ENCODE results near the gene MDK. TPM values are rescaled to one million over a fixed set of nuclear protein-coding genes. Genes with fewer than 3 reads are reported as not detected.
A peak's percentile ranks its signal among the peaks of the same experiment; 100 is the strongest.

Gene MDK, protein sequence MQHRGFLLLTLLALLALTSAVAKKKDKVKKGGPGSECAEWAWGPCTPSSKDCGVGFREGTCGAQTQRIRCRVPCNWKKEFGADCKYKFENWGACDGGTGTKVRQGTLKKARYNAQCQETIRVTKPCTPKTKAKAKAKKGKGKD
- total RNA-seq (2014; rRNA removed; shearing (Covaris generic)) = 388 and 438 TPM in 2 replicates
- polyA plus RNA-seq (2016; fragmentation: Nextera tagmentation; extraction: Ambion mirVana) = 451 and 477 TPM in 2 replicates
- long read RNA-seq, transcript MDK-202 (5 exons, 951 nt) = minor isoform, 8 of 237 reads
- long read RNA-seq, transcript MDK-203 (5 exons, 828 nt) = major isoform, 156 of 237 reads
- long read RNA-seq, transcript MDK-205 (5 exons, 1,166 nt) = minor isoform, 14 of 237 reads
- long read RNA-seq, transcript MDK-206 (4 exons, 1,026 nt) = minor isoform, 40 of 237 reads
- long read RNA-seq, partial matches to known transcripts = 6 of 237 reads
- long read RNA-seq, other reads (novel, unspliced or antisense) = 12 of 237 reads

DNA sequence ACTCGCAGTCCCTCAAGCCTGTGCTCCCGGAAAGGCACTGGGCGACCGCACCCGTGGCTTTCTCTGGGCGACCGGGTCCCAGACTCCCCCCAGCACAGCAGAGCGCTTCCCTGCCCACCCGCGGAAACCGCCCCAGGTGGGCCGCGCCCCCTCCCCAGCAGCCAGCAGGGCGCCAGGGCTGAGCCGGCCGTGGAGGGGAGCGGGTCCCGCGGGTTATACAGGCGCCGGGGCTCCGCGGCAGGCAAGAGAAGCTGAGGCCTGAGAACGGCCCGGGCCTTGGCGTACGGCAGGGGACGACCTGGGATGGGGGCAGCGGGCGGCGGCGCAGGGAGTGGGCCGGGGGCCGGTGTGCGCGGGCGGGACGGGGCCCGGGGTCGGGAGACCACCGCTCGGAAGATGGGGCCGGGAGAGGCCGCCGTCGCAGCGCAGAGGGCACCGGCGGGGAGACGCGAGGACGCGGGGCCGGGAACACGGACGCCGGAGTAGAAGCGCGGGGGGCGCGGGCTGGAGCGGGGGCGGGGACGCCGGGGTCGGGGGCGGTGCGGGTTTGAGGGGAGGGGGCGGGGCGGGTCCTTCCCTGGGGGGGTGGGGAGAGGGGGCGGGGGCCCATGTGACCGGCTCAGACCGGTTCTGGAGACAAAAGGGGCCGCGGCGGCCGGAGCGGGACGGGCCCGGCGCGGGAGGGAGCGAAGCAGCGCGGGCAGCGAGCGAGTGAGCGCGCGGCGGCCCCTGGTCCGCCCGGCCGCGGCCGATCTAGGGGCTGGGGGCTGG is at the start of gene MDK:
Gene MDK (plus strand): TSS at position 622 of the 771 bp plus-strand sequence. CDS start 389 bp downstream, outside the sequence.
- Histone ChIP-seq H3K27ac (ENCODE audit: low read depth) (peak within 1 kb of the TSS; percentile 94), H3K9me2 (ENCODE audit: insufficient read depth) (no peaks in the 10 kb centered on the region), H3K4me1 (ENCODE audit: insufficient read depth) (peaks cover 19% of the 10 kb centered on the region), H2AFZ (peak within 1 kb of the TSS; percentile 59), H3F3A (replicated peaks; ENCODE audit: low read depth) (peaks cover 35% of the 10 kb centered on the region), H3K27me3 (ENCODE audit: insufficient read depth) (no peaks in the 10 kb centered on the region), H4K20me1 (replicated peaks; ENCODE audit: insufficient read depth) (no peaks in the 10 kb centered on the region; the same call in 1 of the 2 replicates), H3K4me2 (peak within 1 kb of the TSS; percentile 97), H3K4me3 (peak within 1 kb of the TSS; percentile 93), H3K79me2 (replicated peaks; ENCODE audit: insufficient read depth) (no peaks in the 10 kb centered on the region), H3K36me3 (ENCODE audit: insufficient read depth) (no peaks in the 10 kb centered on the region; the same call in 1 of the 2 replicates)
- Mint-ChIP-seq H3K4me1 (peaks cover 25% of the 10 kb centered on the region), H3K4me3 (peak within 1 kb of the TSS; percentile 83), H3K36me3 (ENCODE audit: low read depth) (peaks cover 27% of the 10 kb centered on the region), H3K27ac (peak within 1 kb of the TSS; percentile 62), H3K27me3 (ENCODE audit: insufficient read depth, low read depth, poor library complexity) (peaks cover 19% of the 10 kb centered on the region), H3K9me3 (no peaks in the 10 kb centered on the region; the same call in 2 of the 3 replicates)
- ATAC-seq (peak; percentile 14), DNase-seq (ENCODE audit: low spot score) (peak; percentile 85)
- no peak for TF ChIP-seq EZH2phosphoT487 (IDR thresholded peaks at IDR 0.05; ENCODE audit: unreplicated experiment)
- TF ChIP-seq CREB1 (CRISPR knock-in tag; IDR thresholded peaks at IDR 0.05; ENCODE audit: low read depth) = no peak
- no peak for TF ChIP-seq NANOG (IDR thresholded peaks at IDR 0.05; ENCODE audit: borderline replicate concordance)
- TF ChIP-seq, protein P1, sequence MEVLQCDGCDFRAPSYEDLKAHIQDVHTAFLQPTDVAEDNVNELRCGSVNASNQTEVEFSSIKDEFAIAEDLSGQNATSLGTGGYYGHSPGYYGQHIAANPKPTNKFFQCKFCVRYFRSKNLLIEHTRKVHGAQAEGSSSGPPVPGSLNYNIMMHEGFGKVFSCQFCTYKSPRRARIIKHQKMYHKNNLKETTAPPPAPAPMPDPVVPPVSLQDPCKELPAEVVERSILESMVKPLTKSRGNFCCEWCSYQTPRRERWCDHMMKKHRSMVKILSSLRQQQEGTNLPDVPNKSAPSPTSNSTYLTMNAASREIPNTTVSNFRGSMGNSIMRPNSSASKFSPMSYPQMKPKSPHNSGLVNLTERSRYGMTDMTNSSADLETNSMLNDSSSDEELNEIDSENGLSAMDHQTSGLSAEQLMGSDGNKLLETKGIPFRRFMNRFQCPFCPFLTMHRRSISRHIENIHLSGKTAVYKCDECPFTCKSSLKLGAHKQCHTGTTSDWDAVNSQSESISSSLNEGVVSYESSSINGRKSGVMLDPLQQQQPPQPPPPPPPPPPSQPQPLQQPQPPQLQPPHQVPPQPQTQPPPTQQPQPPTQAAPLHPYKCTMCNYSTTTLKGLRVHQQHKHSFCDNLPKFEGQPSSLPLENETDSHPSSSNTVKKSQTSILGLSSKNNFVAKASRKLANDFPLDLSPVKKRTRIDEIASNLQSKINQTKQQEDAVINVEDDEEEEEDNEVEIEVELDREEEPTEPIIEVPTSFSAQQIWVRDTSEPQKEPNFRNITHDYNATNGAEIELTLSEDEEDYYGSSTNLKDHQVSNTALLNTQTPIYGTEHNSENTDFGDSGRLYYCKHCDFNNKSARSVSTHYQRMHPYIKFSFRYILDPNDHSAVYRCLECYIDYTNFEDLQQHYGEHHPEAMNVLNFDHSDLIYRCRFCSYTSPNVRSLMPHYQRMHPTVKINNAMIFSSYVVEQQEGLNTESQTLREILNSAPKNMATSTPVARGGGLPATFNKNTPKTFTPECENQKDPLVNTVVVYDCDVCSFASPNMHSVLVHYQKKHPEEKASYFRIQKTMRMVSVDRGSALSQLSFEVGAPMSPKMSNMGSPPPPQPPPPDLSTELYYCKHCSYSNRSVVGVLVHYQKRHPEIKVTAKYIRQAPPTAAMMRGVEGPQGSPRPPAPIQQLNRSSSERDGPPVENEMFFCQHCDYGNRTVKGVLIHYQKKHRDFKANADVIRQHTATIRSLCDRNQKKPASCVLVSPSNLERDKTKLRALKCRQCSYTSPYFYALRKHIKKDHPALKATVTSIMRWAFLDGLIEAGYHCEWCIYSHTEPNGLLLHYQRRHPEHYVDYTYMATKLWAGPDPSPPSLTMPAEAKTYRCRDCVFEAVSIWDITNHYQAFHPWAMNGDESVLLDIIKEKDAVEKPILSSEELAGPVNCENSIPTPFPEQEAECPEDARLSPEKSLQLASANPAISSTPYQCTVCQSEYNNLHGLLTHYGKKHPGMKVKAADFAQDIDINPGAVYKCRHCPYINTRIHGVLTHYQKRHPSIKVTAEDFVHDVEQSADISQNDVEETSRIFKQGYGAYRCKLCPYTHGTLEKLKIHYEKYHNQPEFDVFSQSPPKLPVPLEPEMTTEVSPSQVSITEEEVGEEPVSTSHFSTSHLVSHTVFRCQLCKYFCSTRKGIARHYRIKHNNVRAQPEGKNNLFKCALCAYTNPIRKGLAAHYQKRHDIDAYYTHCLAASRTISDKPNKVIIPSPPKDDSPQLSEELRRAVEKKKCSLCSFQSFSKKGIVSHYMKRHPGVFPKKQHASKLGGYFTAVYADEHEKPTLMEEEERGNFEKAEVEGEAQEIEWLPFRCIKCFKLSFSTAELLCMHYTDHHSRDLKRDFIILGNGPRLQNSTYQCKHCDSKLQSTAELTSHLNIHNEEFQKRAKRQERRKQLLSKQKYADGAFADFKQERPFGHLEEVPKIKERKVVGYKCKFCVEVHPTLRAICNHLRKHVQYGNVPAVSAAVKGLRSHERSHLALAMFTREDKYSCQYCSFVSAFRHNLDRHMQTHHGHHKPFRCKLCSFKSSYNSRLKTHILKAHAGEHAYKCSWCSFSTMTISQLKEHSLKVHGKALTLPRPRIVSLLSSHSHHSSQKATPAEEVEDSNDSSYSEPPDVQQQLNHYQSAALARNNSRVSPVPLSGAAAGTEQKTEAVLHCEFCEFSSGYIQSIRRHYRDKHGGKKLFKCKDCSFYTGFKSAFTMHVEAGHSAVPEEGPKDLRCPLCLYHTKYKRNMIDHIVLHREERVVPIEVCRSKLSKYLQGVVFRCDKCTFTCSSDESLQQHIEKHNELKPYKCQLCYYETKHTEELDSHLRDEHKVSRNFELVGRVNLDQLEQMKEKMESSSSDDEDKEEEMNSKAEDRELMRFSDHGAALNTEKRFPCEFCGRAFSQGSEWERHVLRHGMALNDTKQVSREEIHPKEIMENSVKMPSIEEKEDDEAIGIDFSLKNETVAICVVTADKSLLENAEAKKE (CRISPR knock-in tag; IDR thresholded peaks at IDR 0.05) = no peak
- TF ChIP-seq, protein P2, sequence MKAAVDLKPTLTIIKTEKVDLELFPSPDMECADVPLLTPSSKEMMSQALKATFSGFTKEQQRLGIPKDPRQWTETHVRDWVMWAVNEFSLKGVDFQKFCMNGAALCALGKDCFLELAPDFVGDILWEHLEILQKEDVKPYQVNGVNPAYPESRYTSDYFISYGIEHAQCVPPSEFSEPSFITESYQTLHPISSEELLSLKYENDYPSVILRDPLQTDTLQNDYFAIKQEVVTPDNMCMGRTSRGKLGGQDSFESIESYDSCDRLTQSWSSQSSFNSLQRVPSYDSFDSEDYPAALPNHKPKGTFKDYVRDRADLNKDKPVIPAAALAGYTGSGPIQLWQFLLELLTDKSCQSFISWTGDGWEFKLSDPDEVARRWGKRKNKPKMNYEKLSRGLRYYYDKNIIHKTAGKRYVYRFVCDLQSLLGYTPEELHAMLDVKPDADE (IDR thresholded peaks at IDR 0.05) = no peak
- no peak; the same call in none of the 2 replicates for TF ChIP-seq POLR2AphosphoS5 (IDR thresholded peaks at IDR 0.05; ENCODE audit: low read depth)
- TF ChIP-seq, protein P3, sequence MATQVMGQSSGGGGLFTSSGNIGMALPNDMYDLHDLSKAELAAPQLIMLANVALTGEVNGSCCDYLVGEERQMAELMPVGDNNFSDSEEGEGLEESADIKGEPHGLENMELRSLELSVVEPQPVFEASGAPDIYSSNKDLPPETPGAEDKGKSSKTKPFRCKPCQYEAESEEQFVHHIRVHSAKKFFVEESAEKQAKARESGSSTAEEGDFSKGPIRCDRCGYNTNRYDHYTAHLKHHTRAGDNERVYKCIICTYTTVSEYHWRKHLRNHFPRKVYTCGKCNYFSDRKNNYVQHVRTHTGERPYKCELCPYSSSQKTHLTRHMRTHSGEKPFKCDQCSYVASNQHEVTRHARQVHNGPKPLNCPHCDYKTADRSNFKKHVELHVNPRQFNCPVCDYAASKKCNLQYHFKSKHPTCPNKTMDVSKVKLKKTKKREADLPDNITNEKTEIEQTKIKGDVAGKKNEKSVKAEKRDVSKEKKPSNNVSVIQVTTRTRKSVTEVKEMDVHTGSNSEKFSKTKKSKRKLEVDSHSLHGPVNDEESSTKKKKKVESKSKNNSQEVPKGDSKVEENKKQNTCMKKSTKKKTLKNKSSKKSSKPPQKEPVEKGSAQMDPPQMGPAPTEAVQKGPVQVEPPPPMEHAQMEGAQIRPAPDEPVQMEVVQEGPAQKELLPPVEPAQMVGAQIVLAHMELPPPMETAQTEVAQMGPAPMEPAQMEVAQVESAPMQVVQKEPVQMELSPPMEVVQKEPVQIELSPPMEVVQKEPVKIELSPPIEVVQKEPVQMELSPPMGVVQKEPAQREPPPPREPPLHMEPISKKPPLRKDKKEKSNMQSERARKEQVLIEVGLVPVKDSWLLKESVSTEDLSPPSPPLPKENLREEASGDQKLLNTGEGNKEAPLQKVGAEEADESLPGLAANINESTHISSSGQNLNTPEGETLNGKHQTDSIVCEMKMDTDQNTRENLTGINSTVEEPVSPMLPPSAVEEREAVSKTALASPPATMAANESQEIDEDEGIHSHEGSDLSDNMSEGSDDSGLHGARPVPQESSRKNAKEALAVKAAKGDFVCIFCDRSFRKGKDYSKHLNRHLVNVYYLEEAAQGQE (IDR thresholded peaks at IDR 0.05; ENCODE audit: unreplicated experiment) = no peak
- no peak for TF ChIP-seq JUNB (IDR thresholded peaks at IDR 0.05; ENCODE audit: unreplicated experiment)
- TF ChIP-seq, protein P4, sequence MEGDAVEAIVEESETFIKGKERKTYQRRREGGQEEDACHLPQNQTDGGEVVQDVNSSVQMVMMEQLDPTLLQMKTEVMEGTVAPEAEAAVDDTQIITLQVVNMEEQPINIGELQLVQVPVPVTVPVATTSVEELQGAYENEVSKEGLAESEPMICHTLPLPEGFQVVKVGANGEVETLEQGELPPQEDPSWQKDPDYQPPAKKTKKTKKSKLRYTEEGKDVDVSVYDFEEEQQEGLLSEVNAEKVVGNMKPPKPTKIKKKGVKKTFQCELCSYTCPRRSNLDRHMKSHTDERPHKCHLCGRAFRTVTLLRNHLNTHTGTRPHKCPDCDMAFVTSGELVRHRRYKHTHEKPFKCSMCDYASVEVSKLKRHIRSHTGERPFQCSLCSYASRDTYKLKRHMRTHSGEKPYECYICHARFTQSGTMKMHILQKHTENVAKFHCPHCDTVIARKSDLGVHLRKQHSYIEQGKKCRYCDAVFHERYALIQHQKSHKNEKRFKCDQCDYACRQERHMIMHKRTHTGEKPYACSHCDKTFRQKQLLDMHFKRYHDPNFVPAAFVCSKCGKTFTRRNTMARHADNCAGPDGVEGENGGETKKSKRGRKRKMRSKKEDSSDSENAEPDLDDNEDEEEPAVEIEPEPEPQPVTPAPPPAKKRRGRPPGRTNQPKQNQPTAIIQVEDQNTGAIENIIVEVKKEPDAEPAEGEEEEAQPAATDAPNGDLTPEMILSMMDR (conservative IDR thresholded peaks at IDR 0.05; ENCODE audit: low read depth in 2 of 2) = no peak
- TF ChIP-seq ZNF331 (CRISPR knock-in tag; IDR thresholded peaks at IDR 0.05; ENCODE audit: low read depth) = no peak
- TF ChIP-seq EZH2 (IDR thresholded peaks at IDR 0.05; ENCODE audit: low read depth, unreplicated experiment) = no peak

Data from GM23338 (cell line).